ENCODE results near the gene GRM7. TPM values are rescaled to one million over a fixed set of nuclear protein-coding genes. Genes with fewer than 3 reads are reported as not detected.

Gene GRM7
- total RNA-seq, 1 experiment from 2014 or later: 0.28 TPM

DNA sequence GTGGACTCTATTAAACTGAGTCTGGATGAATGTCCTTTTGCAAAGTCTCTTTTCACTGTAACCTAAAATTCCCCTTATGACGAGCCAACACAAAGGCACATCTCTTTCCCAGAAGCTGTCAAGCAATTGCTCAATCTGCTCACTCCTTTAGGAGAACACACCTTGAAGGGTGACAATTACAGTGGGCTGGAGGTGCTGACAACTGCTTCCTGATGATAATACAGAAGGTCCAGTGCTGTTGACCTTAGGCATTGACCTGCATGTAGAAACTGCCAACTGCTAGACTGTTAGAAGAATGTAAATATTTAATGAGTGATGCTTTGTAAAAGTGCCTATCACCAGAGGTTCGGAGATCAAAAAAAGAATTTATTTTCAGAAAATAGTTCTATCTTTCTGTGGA is 757.7 kb downstream of the GRM7 start:
- TF ChIP-seq, protein P1, sequence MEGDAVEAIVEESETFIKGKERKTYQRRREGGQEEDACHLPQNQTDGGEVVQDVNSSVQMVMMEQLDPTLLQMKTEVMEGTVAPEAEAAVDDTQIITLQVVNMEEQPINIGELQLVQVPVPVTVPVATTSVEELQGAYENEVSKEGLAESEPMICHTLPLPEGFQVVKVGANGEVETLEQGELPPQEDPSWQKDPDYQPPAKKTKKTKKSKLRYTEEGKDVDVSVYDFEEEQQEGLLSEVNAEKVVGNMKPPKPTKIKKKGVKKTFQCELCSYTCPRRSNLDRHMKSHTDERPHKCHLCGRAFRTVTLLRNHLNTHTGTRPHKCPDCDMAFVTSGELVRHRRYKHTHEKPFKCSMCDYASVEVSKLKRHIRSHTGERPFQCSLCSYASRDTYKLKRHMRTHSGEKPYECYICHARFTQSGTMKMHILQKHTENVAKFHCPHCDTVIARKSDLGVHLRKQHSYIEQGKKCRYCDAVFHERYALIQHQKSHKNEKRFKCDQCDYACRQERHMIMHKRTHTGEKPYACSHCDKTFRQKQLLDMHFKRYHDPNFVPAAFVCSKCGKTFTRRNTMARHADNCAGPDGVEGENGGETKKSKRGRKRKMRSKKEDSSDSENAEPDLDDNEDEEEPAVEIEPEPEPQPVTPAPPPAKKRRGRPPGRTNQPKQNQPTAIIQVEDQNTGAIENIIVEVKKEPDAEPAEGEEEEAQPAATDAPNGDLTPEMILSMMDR (conservative IDR thresholded peaks at IDR 0.05): no peak
- no peak for DNase-seq
- no peak overlapping the region for H2BK12ac ChIP-seq (ENCODE audit: insufficient read length, low read depth, low read length)
- H3K9me3 ChIP-seq (ENCODE audit: control insufficient read depth, low read depth, low read length): no peaks in the 10 kb centered on the region
- H3K4ac ChIP-seq (ENCODE audit: low read depth, low read length): no peak overlapping the region
- H2BK15ac ChIP-seq (ENCODE audit: low read depth, low read length): no peak overlapping the region
- no peak overlapping the region for H2BK5ac ChIP-seq (ENCODE audit: insufficient read length, low read length)
- H3K4me3 Mint-ChIP-seq: no peak overlapping the region
- no peaks in the 10 kb centered on the region for H3K9me3 Mint-ChIP-seq
- H3K4me1 ChIP-seq (ENCODE audit: insufficient read depth, low read length): no peaks in the 10 kb centered on the region
- H4K20me1 ChIP-seq (ENCODE audit: control insufficient read depth, insufficient read depth, insufficient read length): no peaks in the 10 kb centered on the region
- H3K36me3 Mint-ChIP-seq (ENCODE audit: insufficient read depth in 1 of 3, low read depth in 3 of 3): no peaks in the 10 kb centered on the region
- no peak overlapping the region for H2AK5ac ChIP-seq (ENCODE audit: insufficient read length, low read length)
- no peaks in the 10 kb centered on the region for H3K79me1 ChIP-seq (ENCODE audit: insufficient read depth, low read depth, low read length, poor library complexity, severe bottlenecking)
- no peak overlapping the region for H3K18ac ChIP-seq (ENCODE audit: insufficient read length, low read depth, low read length)
- H2BK120ac ChIP-seq (ENCODE audit: low read depth, low read length, poor library complexity, severe bottlenecking): no peak overlapping the region
- no peak overlapping the region for H3K27ac ChIP-seq (ENCODE audit: insufficient read length, low read depth, low read length)
- no peak overlapping the region for H4K8ac ChIP-seq (replicated peaks; ENCODE audit: insufficient read length, low read depth, low read length)
- no peak overlapping the region for H2AFZ ChIP-seq (ENCODE audit: low read length)
- H3K14ac ChIP-seq (ENCODE audit: insufficient read depth, low read length): no peak overlapping the region
- no peak overlapping the region for H3K23ac ChIP-seq (ENCODE audit: insufficient read length, low read depth, low read length)
- H4K91ac ChIP-seq (ENCODE audit: insufficient read length, low read depth, low read length): no peak overlapping the region
- no peak overlapping the region for H2BK20ac ChIP-seq (ENCODE audit: low read depth, low read length, poor library complexity, severe bottlenecking)
- H4K5ac ChIP-seq (ENCODE audit: insufficient read length, low read depth, low read length): no peak overlapping the region
- H3T11ph ChIP-seq (ENCODE audit: low read length): no peak overlapping the region
- no peak overlapping the region for H3K27ac Mint-ChIP-seq
- no peak overlapping the region for H3K9ac ChIP-seq (ENCODE audit: extremely low read depth, insufficient read length, low read length)
- no peaks in the 10 kb centered on the region for H3K27me3 ChIP-seq (ENCODE audit: insufficient read depth, low read length)
- no peak overlapping the region for H3K56ac ChIP-seq (ENCODE audit: insufficient read length, low read depth, low read length)
- H3K4me2 ChIP-seq (ENCODE audit: insufficient read depth, insufficient read length, low read length): no peak overlapping the region
- no CpG with 5 or more reads among the region's 2 CpGs for WGBS (ENCODE audit: extremely low coverage, insufficient read length, low lambda C conversion rate)
- H3K23me2 ChIP-seq (ENCODE audit: insufficient read length, low read depth, low read length, poor library complexity, severe bottlenecking): no peaks in the 10 kb centered on the region
- H3K4me1 Mint-ChIP-seq: no peaks in the 10 kb centered on the region
- no peaks in the 10 kb centered on the region for H3K27me3 Mint-ChIP-seq (ENCODE audit: low read depth)
- H3K79me2 ChIP-seq (ENCODE audit: insufficient read depth, low read length): no peaks in the 10 kb centered on the region
